Heart left ventricle (tissue), 16 donors: ENCODE results near the gene AKR7A2. TPM values are rescaled to one million over a fixed set of nuclear protein-coding genes. Genes with fewer than 3 reads are reported as not detected.

Experiments used
- ATAC-seq, 4 donors: fragments of 200-7000 bp; cut with Tn5 transposase; one replicate each; pipeline ENCODE4 v1.9.1; 2020 to 2022; ENCODE audit warnings: moderate library complexity in 4 of 4, mild to moderate bottlenecking in 3 of 4, moderate number of reproducible peaks in 1 of 4
- DNase-seq, 5 donors: peaks; one replicate each; pipeline ENCODE4 v3.0.0-alpha.2; 2020
- H3K27ac ChIP-seq, 12 donors: fragments of 200-600 bp; sonication (generic) in 4 of 12; one replicate each; pipeline versions ENCODE4 v1.5.0 to v1.8.0; 2016 to 2022; ENCODE audit warnings: mild to moderate bottlenecking in 2 of 12
- H3K27me3 ChIP-seq, 9 donors: fragments of 200-600 bp; sonication (generic) in 2 of 9; one replicate each; pipeline versions ENCODE4 v1.5.1 to v1.8.0; 2016 to 2022; ENCODE audit warnings: mild to moderate bottlenecking in 3 of 9
- H3K36me3 ChIP-seq, 9 donors: fragments of 200-600 bp; sonication (generic) in 2 of 9; one replicate each; pipeline versions ENCODE4 v1.5.0 to v1.8.0; 2018 to 2022; ENCODE audit warnings: mild to moderate bottlenecking in 2 of 9
- H3K4me1 ChIP-seq, 12 donors: fragments of 200-600 bp; sonication (generic) in 4 of 12; one replicate each; pipeline versions ENCODE4 v1.5.0 to v1.8.0; 2016 to 2022; ENCODE audit warnings: mild to moderate bottlenecking in 3 of 12
- H3K4me3 ChIP-seq, 12 donors: fragments of 200-600 bp; sonication (generic) in 4 of 12; one replicate each; pipeline versions ENCODE4 v1.5.0 to v1.8.0; 2017 to 2022; ENCODE audit warnings: mild to moderate bottlenecking in 9 of 12, moderate library complexity in 4 of 12
- H3K9me3 ChIP-seq, 12 donors: fragments of 200-600 bp; sonication (generic) in 4 of 12; one replicate each; pipeline versions ENCODE4 v1.5.0 to v1.8.0; 2016 to 2022; ENCODE audit warnings: mild to moderate bottlenecking in 1 of 12
- POLR2A ChIP-seq, 2 donors: fragments of 450-650 bp; IDR thresholded peaks; one replicate each; pipeline ENCODE4 v1.6.1; 2017; ENCODE audit warnings: antibody characterized with exemption in 2 of 2, mild to moderate bottlenecking in 2 of 2, moderate library complexity in 2 of 2
- WGBS, 4 donors: extraction: QIAGEN DNeasy Blood & Tissue Kit in 2 of 4; methylation state at CpG; one replicate each; pipeline versions ENCODE4 v1.1.5 to v1.1.7; 2013 to 2018; 5-methylcytosine and 5-hydroxymethylcytosine counted together
- intact Hi-C, 10 donors: fragments of 100-400 bp; cut with DNase I; formaldehyde crosslinking; loops; one replicate each; pipeline versions ENCODE4 v1.11.1 to v1.14.2; 2022
- polyA plus RNA-seq, 2 donors: library from polyadenylated mRNA; stranded (reverse); fragments of 200-250 nt; gene quantifications; one replicate each; pipeline ENCODE4 v1.2.3, GENCODE V29; 2013
- total RNA-seq, 9 donors: library from RNA; depleted of rRNA in 2 of 9; stranded (reverse); fragments of >200 nt in 2 of 9; fragmentation: NEBNext Ultra II Directional in 3 of 9; extraction: Animal tissue kit (Norgen Biotek cat#: 25700) in 3 of 9; gene quantifications; one replicate each; pipeline versions ENCODE4 v1.1.0 to v1.2.4, GENCODE V29; 2016 to 2023
- TF ChIP-seq, protein P1 (sequence below), 12 donors: fragments of 200-600 bp; sonication (generic) in 4 of 12; IDR thresholded peaks; one replicate each; pipeline versions ENCODE4 v1.5.0 to v1.8.0; 2018 to 2022; ENCODE audit warnings: antibody characterized with exemption in 12 of 12, mild to moderate bottlenecking in 5 of 12
- donor health status: ischemic (EF 13 %, LVEDD 7.1; RV severe dilation, severe dysfunction).
- donor health status: healthy with polysubstance abuse.
- donor health status: DM: no; HTN: yes; CAD: no.
- donor health status: DM: no; HTN: no; CAD: no.
- donor health status: ischemic (EF 25% LVEDD 6.9; RV normal size, moderate dysfunction).
- donor health status: ischemic (EF 25% LVEDD 5.7; RV mildly dilated, moderate dysfunction).
- donor health status: healthy.
- donor health status: DM: yes; HTN: yes; CAD: no.
- donor health status: ischemic (EF 35%, LVEDD 5.7; RV mildly dilated, moderate dysfunction).
- donor health status: nonischemic (EF 11% LVEDD 7.7; RV severe dilation, severe dysfunction).
- donor health status: DM: yes; HTN: yes; CAD: no.
- donor health status: PGD.
- donor health status: ischemic (EF 29% LVEDD 5.4; RV normal size, mild dysfunction).
- donor health status: nonischemic (EF 23%, LVEDD 6.1; RV moderate dilation, normal function).

The AKR7A2 gene
- total and polyA plus RNA-seq, 11 donors = 13.8 to 97.5 (median 41.9) TPM

DNA sequence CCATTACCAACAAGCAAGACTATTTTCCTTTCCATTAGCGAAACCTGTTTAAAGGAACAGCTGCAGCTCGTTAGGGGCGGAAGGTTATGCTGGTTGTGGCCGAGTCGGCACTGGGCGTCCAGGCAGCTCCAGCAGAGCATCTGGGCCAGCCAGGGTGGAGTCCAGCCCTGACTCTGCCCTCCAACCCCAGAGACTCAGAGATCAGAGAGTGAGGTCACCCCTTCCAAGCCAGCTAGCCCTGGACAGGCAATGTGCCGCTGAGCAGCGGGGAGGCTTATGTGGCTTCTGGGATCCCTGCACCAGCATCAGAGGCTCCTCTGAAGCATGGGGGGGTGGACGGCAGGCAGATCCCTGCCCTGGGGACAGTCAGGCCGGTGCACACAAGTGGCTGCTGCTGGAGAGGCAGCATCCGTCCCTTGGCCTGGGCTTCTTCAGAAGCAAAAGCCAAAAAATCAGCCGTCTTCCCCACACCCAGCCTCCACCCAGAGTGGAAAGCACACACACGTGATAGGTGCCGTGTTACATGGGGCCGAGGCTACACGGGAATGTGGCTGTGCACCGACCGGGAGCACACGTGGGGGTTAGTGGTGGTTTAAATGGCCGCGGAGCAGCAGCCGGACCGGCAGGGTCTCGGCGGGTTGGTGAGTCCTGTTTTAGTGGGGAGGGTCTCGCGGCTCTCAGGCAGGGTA is 30.3 kb upstream of the AKR7A2 start:
- no peak for TF ChIP-seq POLR2A (IDR thresholded peaks at IDR 0.05)
- TF ChIP-seq, protein P1, sequence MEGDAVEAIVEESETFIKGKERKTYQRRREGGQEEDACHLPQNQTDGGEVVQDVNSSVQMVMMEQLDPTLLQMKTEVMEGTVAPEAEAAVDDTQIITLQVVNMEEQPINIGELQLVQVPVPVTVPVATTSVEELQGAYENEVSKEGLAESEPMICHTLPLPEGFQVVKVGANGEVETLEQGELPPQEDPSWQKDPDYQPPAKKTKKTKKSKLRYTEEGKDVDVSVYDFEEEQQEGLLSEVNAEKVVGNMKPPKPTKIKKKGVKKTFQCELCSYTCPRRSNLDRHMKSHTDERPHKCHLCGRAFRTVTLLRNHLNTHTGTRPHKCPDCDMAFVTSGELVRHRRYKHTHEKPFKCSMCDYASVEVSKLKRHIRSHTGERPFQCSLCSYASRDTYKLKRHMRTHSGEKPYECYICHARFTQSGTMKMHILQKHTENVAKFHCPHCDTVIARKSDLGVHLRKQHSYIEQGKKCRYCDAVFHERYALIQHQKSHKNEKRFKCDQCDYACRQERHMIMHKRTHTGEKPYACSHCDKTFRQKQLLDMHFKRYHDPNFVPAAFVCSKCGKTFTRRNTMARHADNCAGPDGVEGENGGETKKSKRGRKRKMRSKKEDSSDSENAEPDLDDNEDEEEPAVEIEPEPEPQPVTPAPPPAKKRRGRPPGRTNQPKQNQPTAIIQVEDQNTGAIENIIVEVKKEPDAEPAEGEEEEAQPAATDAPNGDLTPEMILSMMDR (IDR thresholded peaks at IDR 0.05) = no peak

DNA sequence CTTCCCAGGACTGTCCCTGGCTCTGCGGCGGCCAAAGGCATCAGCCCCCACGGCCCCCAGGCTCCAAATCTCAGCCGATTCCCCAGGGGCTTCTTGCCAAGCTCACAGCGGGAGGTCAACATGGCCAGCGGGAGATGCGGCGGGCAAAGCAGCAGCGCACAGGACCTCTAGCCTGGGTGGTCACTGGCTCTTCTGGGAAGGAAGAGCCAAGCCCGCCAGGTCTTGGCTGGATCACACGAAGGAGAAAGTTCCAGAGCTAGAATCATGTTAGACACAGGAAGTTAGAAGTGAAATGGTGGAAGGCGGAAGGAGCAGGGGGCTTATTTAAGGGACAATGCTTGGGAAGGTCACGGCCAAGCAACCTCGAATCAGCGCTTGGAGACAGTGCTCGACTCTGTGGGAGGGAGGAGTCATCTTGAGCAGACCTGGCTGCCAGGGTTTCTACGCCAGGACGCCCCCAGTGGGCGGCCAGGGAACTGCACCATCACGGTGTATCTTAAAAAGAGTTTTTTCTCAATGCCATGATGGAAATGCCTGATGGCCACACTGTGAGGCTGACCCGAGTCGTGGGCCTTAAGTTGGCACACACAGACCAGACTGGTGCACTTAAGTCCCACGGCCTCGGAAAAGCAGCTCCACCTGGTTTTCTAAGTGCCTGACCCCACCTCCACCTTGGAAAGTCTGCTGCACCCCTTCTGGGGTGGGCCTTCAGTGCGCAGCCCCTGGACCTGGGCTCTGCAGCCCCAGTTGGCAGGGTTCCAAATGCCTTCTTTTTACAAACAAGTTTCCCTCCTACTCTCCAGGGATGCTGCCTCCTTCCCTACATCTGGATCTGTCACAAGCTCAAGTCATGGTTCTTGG is 29.5 kb upstream of the AKR7A2 start:
- Histone ChIP-seq H3K27me3 (no peaks in the 10 kb centered on the region), H3K9me3 (no peaks in the 10 kb centered on the region), H3K27ac (peak overlapping the region in 6 of 12 donors; percentile 20 to 52 (median 34)), H3K4me3 (no peak overlapping the region), H3K4me1 (peaks cover 0 to 27% (median 9%) of the 10 kb centered on the region in 12 donors), H3K36me3 (peaks cover 2 to 83% (median 69%) of the 10 kb centered on the region in 9 donors)
- DNase-seq = peak; percentile 51 to 80 (median 65)
- intact Hi-C loops = loop anchor here in 5 of 10 donors (2.0 to 5.0 kb wide), 5 partner anchors 46 to 316 kb away; no protein-coding TSS in a partner anchor
- TF ChIP-seq, protein P1 (IDR thresholded peaks at IDR 0.05) = peak; percentile 73 to 95 (median 86)
- TF ChIP-seq POLR2A (IDR thresholded peaks at IDR 0.05) = no peak
- WGBS, 4 donors = 65 to 72% (median 68%) methylated on average over 19 to 25 of the region's 25 CpGs
- ATAC-seq = peak in 3 of 4 donors; percentile 42 to 61 (median 52)

More for the DNA sequence above, 30.3 kb upstream of the AKR7A2 start:
- DNase-seq (peak in 3 of 5 donors; percentile 27 to 76 (median 56)), ATAC-seq (peak in 3 of 4 donors; percentile 35 to 72 (median 65))
- Histone ChIP-seq H3K27me3 (no peaks in the 10 kb centered on the region), H3K4me3 (no peak overlapping the region), H3K36me3 (peaks cover 2 to 86% (median 69%) of the 10 kb centered on the region in 9 donors), H3K9me3 (no peaks in the 10 kb centered on the region), H3K4me1 (peaks cover 0 to 27% (median 9%) of the 10 kb centered on the region in 12 donors), H3K27ac (peak overlapping the region in 5 of 12 donors; percentile 20 to 52 (median 34))
- intact Hi-C loops = loop anchor here in 5 of 10 donors (2.0 to 5.0 kb wide), 5 partner anchors 45 to 315 kb away; no protein-coding TSS in a partner anchor
- 83 to 89% (median 85%) methylated on average over 26 to 27 of the region's 27 CpGs for WGBS, 4 donors

DNA sequence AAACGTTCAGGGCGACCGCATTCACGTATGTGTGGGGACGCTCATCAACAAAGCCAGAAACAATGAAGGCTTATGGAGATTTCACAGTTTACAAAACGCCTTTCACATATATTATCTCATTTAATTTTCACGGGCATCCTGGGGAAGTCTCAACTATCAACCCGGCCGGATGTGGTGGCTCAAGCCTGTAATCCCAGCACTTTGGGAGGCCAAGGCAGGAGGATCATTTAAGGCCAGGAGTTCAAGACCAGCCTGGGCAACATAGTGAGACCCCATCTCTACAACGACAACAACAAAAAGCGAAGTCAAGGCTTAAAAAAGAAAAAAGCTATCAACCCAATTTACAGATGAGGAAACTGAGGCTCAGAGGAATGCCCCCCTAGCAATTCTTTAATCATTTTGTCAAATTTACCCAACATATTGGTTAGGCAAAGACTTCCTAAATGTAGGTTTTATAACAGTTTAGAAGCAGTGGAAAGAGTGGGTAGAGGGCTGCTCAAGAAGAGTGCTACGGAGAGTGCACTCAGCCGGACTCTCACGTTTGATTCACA is 28.5 kb upstream of the AKR7A2 start:
- DNase-seq = no peak
- no peaks in the 10 kb centered on the region for H3K27me3 ChIP-seq
- 94 to 97% (median 96%) methylated on average over 11 to 14 of the region's 14 CpGs for WGBS, 4 donors
- no peak for ATAC-seq
- intact Hi-C loops = loop anchor here in 4 of 10 donors (5.0 kb wide), 4 partner anchors 47 to 317 kb away; no protein-coding TSS in a partner anchor
- no peak overlapping the region for H3K27ac ChIP-seq
- TF ChIP-seq POLR2A (IDR thresholded peaks at IDR 0.05) = no peak
- TF ChIP-seq, protein P1 (IDR thresholded peaks at IDR 0.05) = no peak
- no peak overlapping the region for H3K4me3 ChIP-seq
- H3K4me1 ChIP-seq = peaks cover 0 to 27% (median 9%) of the 10 kb centered on the region in 12 donors
- peaks cover 2 to 78% (median 68%) of the 10 kb centered on the region in 9 donors for H3K36me3 ChIP-seq
- H3K9me3 ChIP-seq = no peaks in the 10 kb centered on the region
